HG03460 (cell line): ENCODE measurements around the gene MSGN1.

Source experiments
- ATAC-seq: cut with Tn5 transposase; IDR thresholded peaks from one replicate; pipeline ENCODE4 v1.9.1; 2021; ENCODE audit not compliant: unreplicated experiment

MSGN1 gene

GRCh38 chr2:17816396-17817245 lies at the start of gene MSGN1:
Gene MSGN1 (plus strand): TSS chr2:17816460. CDS start chr2:17816519, 59 bp downstream.
- no peak for ATAC-seq

- no peak for ATAC-seq
These were observed 47.4 kb upstream of the MSGN1 start for GRCh38 chr2:17768894-17769293.

GRCh38 chr2:17771956-17772355 lies 44.3 kb upstream of the MSGN1 start:
- no peak for ATAC-seq

- ATAC-seq: no peak
These were observed 43.7 kb upstream of the MSGN1 start for GRCh38 chr2:17772532-17772931.

GRCh38 chr2:17780546-17780945 lies 35.7 kb upstream of the MSGN1 start:
- ATAC-seq: no peak

- no peak for ATAC-seq
These were observed 34.8 kb upstream of the MSGN1 start for GRCh38 chr2:17781482-17781881.

DNA sequence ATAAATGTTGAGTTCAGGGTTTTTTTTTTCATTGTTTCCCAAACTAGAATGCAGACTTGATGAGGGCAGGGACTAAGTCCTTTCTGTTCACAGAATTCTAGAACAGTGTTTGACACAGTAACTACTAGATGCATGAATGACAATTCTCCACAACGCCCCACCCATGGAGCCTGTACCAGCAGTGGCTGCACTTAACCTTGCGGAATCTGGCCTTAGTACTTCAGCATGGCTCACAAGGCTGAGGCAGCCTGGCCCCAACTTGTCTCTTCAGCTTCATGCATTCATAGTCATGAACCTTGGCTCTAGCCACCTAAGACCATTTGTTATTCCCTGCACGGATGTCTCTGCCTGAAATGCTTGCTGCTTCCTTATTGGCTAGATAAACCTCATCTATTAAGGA lies 29.5 kb upstream of the MSGN1 start:
- ATAC-seq: no peak

GRCh38 chr2:17788773-17789172 lies 27.5 kb upstream of the MSGN1 start:
- ATAC-seq: no peak

DNA sequence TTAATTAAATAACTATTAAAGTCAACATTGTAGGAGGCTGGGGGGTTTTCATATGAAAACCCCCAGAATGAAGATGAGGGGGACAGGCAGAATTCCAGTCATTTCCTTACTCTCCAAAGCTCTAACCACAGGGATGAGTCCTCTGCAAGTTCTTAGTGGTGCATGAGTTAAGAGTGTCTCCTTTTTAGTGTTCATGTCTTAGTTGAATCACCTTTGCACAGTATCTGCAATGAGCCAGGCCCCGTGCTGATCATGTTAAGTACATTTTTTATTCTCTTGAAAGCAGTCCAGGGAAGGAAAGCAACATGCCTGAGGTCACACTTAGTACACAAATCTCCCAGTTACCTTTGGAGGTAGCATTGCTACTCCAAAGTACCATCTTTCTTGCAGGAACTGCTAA lies 25.7 kb upstream of the MSGN1 start:
- ATAC-seq: no peak

GRCh38 chr2:17791121-17791816 lies 25.0 kb upstream of the MSGN1 start:
- ATAC-seq: no peak

- ATAC-seq: no peak
These were observed 24.5 kb upstream of the MSGN1 start for GRCh38 chr2:17791817-17792130.

GRCh38 chr2:17792515-17792914 lies 23.7 kb upstream of the MSGN1 start:
- no peak for ATAC-seq

DNA sequence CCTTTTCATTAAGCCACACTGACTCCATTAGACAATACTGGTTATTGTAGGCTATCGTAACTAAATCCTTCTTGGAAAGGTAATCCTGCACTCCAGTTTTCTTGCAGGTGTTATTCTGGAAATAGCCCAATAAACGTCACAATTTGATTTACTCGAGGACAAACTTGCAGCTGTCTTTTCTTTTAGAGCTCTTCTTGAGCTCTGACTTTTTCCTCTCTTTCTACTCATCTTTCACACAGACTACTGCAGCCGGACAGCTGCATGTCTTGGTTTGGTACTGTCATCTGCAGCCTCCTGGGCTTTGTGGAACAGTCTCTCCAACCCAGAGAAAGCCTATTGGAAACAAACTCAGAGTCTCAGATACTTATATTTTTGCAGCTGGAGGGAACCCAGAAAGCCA lies 23.0 kb upstream of the MSGN1 start:
- ATAC-seq: no peak

GRCh38 chr2:17793803-17794354 lies 22.4 kb upstream of the MSGN1 start:
- no peak for ATAC-seq

- no peak for ATAC-seq
These were observed 21.0 kb upstream of the MSGN1 start for GRCh38 chr2:17795309-17795708.

GRCh38 chr2:17798338-17798737 lies 17.9 kb upstream of the MSGN1 start:
- ATAC-seq: no peak

DNA sequence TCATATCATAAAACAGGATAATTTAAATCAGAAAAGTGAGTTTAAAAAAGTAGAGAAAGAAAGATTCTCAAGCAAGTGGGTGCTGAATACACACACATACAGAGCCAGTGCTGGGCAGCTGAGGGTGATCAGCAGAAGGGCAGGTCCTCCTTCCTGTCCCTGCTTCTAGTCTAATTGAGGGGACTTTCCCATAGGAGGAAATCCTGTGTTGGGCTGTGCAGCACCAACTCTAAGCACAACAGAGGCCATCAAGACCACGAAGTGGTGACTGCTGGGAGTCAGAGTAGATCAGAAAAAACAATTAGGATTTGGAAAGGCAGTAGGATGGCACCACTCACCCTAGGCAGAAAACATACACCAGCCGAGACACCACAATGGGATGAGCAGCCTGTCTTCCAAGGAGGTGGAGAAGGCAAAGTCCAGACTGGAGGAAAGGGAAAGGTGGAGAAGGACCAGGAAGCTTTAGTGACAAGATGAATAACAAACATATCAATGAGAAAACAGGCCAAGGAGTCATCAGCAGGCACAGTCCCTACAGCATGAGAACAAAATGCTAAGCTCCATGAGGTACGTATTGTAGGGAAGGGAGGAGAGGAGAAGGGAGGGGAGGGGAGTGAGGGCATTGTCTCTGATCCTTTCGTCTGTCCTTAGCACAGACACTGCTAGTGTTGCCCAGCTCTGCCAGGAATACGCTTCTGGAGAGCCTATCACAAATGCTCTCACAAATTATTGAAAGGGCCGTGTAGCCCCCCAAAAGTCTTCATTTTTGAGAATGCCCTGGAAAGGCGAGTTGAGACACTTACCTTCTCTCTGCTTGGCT lies 16.7 kb upstream of the MSGN1 start:
- ATAC-seq: no peak

- no peak for ATAC-seq
These were observed 16.0 kb upstream of the MSGN1 start for GRCh38 chr2:17800219-17800618.

- ATAC-seq: no peak
These were observed 15.4 kb upstream of the MSGN1 start for GRCh38 chr2:17800693-17801458.

- no peak for ATAC-seq
These were observed 12.8 kb upstream of the MSGN1 start for GRCh38 chr2:17803497-17803896.

GRCh38 chr2:17804358-17804757 lies 11.9 kb upstream of the MSGN1 start:
- ATAC-seq: peak; percentile 66
